Measurements from ENCODE around the gene GTPBP6. TPM values are rescaled to one million over a fixed set of nuclear protein-coding genes. Genes with fewer than 3 reads are reported as not detected.

Gene GTPBP6
- total RNA-seq, 1 donor = 28.8 TPM

DNA sequence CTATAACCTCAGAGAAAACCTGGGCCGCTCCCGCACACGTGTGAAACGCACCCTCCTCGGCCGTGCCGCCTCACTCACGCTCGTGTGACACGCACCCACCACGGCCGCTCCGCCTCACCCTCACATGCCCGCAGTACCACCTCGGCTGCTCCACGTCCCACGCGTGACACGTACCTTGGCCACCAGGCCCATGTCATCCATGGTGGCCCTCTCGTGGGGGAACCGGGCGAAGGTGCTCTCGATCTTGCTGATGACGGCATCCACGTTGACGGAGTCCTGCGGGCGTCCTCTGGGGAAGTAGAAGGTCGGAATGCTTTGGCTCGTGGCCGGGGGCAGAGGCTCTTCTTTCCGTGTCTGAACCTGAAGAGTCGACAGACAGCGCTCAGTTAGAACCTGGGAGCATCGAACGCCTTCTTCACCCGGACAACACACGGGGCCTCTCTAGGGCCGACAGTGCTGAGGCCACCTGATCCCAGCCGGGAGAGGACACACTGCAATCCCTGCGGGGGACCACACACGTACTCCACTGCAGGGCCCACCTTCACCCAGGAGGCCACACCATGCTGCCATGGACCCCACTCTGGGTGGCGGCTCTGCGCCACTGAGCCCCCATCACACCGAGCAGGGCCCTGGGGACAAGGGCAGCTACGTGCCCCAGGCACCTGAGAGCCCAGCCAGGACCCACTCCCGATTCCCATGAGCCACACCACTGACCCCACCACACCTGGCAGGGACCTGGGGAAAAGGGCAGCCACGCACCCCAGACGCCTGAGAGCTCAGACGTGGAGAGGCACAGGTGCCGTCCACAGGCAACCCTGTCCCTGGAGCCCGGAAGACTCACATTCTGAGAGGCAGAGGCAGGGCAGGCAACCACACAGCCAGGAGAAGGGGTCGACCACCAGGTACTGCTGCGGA, 42.9 kb upstream of the GTPBP6 start:
- H3K4me3 ChIP-seq (ENCODE audit: low read depth, low read length) = no peak overlapping the region
- no peak for DNase-seq (ENCODE audit: low read depth)
- TF ChIP-seq, protein P1, sequence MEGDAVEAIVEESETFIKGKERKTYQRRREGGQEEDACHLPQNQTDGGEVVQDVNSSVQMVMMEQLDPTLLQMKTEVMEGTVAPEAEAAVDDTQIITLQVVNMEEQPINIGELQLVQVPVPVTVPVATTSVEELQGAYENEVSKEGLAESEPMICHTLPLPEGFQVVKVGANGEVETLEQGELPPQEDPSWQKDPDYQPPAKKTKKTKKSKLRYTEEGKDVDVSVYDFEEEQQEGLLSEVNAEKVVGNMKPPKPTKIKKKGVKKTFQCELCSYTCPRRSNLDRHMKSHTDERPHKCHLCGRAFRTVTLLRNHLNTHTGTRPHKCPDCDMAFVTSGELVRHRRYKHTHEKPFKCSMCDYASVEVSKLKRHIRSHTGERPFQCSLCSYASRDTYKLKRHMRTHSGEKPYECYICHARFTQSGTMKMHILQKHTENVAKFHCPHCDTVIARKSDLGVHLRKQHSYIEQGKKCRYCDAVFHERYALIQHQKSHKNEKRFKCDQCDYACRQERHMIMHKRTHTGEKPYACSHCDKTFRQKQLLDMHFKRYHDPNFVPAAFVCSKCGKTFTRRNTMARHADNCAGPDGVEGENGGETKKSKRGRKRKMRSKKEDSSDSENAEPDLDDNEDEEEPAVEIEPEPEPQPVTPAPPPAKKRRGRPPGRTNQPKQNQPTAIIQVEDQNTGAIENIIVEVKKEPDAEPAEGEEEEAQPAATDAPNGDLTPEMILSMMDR (IDR thresholded peaks at IDR 0.05; ENCODE audit: insufficient read depth, low read length) = no peak

DNA sequence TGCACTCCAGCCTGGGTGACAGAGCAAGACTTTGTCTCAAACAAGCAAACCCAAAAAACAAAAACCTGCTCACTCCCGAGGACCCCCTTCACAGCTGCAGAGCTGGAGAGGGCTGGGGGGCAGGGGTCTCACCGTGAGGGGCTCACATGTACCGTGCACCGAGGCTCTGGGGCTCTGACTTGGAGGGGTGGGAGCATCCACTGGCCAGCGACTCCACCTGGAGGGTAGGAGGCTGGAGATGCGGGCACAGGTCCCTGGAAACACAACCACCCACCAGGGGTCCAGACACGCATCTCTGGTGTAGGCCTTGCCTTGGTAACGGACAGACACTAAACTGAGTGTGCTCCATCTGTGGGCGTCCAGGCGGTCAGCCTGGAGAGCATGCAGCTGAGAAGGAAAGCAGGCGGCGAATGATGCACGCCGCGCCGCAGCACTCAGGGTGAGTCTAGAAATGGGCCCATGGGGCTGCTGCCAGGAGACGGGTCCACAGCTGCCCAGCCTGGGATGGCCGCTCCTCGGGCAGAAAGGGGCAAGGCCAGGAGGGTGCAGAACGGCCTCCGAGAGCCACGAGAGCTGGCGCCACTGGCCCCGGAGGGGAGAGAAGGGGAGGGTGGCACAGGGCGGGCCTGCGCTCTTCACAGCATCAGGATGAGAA, 42.0 kb upstream of the GTPBP6 start:
- no peak overlapping the region for H3K4me3 ChIP-seq (ENCODE audit: low read depth, low read length)
- TF ChIP-seq, protein P1 (IDR thresholded peaks at IDR 0.05; ENCODE audit: insufficient read depth, low read length) = no peak
- no peak for DNase-seq (ENCODE audit: low read depth)

DNA sequence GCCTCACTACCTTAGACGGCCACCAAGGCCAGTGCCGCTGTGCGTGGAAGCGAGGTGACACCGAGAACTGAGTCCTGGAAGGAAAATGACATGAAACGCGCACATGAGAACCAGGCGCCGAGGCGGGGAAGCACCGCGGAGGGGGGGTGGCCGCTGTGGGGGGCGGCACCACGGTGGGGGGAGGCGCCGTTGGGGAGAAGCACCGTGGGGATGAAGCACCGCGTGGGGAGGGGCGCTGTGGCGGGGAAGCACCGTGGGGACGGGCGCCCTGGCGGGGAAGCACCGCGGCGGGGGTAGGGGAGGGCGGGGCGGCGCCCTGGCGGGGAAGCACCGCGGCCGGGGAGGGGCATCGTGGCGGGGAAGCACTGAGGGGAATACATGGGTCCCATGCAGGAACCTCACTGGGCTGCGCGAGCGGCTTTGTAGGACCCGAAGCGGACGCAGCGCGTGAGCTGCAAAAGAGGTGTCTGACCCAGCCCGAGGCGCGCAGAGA, 40.1 kb upstream of the GTPBP6 start:
- DNase-seq (ENCODE audit: low read depth) = no peak
- TF ChIP-seq, protein P1 (IDR thresholded peaks at IDR 0.05; ENCODE audit: insufficient read depth, low read length) = no peak
- no peak overlapping the region for H3K4me3 ChIP-seq (ENCODE audit: low read depth, low read length)

DNA sequence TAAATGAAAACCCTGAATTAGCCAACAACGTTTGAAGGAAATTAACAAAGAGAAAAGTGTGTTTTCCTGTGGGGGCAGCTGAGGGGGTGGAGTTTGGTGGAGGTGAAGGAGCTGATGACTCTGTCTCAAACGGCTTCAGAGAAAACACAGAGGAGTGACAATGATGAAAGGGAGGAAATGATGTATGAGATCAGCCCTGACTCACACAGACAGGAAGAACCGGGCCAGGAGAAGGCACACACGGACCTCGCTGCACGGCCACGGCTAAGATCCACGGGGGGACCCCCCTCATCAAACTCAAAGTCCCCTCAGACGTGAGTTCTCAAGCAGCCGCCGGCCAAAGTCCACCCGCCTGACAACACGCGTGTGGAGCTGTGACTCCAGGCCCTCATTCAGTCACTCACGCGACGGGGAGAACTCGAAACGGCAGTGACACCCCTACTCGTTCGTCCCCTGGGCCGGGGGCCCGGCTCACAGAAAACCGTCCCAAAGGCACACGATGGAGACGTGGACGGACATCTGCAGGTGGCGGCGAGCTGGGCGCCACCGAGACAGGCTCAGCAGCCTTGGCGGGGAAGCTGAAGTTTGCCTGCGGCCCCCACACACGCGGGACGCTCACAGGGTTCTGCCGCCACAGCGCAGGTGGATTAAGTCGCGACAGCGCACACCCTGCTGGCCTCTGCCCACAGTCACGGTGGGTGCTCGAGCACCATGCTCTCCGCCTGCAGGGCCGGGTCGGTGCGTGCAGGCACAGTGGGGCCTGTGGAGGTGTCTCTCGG, 39.3 kb upstream of the GTPBP6 start:
- TF ChIP-seq, protein P1 (IDR thresholded peaks at IDR 0.05; ENCODE audit: insufficient read depth, low read length) = no peak
- DNase-seq (ENCODE audit: low read depth) = no peak
- H3K4me3 ChIP-seq (ENCODE audit: low read depth, low read length) = no peak overlapping the region

DNA sequence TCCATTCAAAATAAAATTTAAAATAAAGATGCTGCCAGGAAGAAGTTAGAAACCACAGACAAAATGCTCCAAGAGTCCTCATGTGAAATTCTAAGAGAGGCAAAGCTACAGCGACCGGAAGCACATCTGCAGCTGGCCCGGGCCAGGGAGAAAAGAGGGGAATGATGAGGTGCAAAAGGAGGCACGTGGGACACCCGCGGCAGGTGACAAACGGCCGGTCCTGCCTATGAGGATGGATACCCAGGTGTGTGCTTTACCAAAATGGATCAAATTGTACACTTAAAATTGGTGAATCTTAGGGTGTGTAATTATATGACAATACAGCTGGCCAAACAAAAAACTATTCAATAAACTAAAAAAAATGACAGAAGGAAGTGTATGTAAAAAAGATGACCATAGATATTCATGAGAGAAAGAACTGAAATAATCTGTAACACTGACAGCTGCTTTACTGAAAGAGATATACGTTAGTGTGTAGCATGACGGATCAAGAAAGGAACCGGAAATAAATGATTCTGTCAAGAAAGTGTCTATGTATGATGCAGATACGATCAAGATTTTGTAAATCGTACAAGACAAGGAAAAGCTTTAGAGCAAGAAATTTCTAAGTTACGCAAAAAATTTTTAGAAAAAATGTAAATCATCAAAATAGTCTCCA, 38.6 kb upstream of the GTPBP6 start:
- TF ChIP-seq, protein P1 (IDR thresholded peaks at IDR 0.05; ENCODE audit: insufficient read depth, low read length) = no peak
- no peak overlapping the region for H3K4me3 ChIP-seq (ENCODE audit: low read depth, low read length)
- DNase-seq (ENCODE audit: low read depth) = no peak
